Renal cortical epithelial cell (primary cell): ENCODE data around the gene RPUSD2. TPM values are rescaled to one million over a fixed set of nuclear protein-coding genes. Genes with fewer than 3 reads are reported as not detected.

Experiments used
- DNase-seq: peaks from one replicate; pipeline ENCODE4 v3.0.0-alpha.2; 2011; ENCODE audit warnings: low read depth
- total RNA-seq: library from RNA; depleted of rRNA; stranded (reverse); fragments of >200 nt; gene quantifications from 2 replicates; pipeline ENCODE4 v1.2.3, GENCODE V29; 2014

Gene RPUSD2
- total RNA-seq, 1 donor from 2014 or later: 12.7 TPM

GRCh38 chr15:40618906-40619305, 49.8 kb downstream of the RPUSD2 start:
- no peak for DNase-seq

- DNase-seq: no peak
These were observed 54.3 kb downstream of the RPUSD2 start for GRCh38 chr15:40623361-40623760.

Other genes starting within 250 kb of the RPUSD2 start
- 11.5 and 13.5 TPM in 2 replicates for gene INAFM2, start 245.6 kb upstream of the RPUSD2 start, total RNA-seq
- gene CCDC9B, start 228.4 kb upstream of the RPUSD2 start, total RNA-seq: 59.2 and 165 TPM in 2 replicates
- gene PHGR1, start 218.3 kb upstream of the RPUSD2 start, total RNA-seq: not detected in 2 replicates
- 0.17 and 0.25 TPM in 2 replicates for gene DISP2, start 211.1 kb upstream of the RPUSD2 start, total RNA-seq
- 34.2 and 58.5 TPM in 2 replicates for gene KNSTRN, start 186.6 kb upstream of the RPUSD2 start, total RNA-seq
- gene IVD, start 163.5 kb upstream of the RPUSD2 start, total RNA-seq: 37.5 and 68.8 TPM in 2 replicates
- gene BAHD1, start 128.3 kb upstream of the RPUSD2 start, total RNA-seq: 6.8 and 17.5 TPM in 2 replicates
- gene CHST14, start 98.3 kb upstream of the RPUSD2 start, total RNA-seq: 5.2 and 18.5 TPM in 2 replicates
- 25.6 and 29.2 TPM in 2 replicates for gene CCDC32, start 4.3 kb upstream of the RPUSD2 start, total RNA-seq
- 0.80 and 9.9 TPM in 2 replicates for gene KNL1, start 24.9 kb downstream of the RPUSD2 start, total RNA-seq
- gene RAD51, start 125.9 kb downstream of the RPUSD2 start, total RNA-seq: 0.85 and 5.6 TPM in 2 replicates
- gene RMDN3, start 186.0 kb downstream of the RPUSD2 start, total RNA-seq: 17.2 and 27.0 TPM in 2 replicates
- gene GCHFR, start 194.8 kb downstream of the RPUSD2 start, total RNA-seq: 5.5 and 11.1 TPM in 2 replicates
- gene C15orf62, start 200.7 kb downstream of the RPUSD2 start, total RNA-seq: 0.50 and 0.69 TPM in 2 replicates
- 24.5 and 30.6 TPM in 2 replicates for gene ZFYVE19, start 237.8 kb downstream of the RPUSD2 start, total RNA-seq
- 16.2 and 24.7 TPM in 2 replicates for gene DNAJC17, start 238.2 kb downstream of the RPUSD2 start, total RNA-seq